Glutamatergic neuron (in vitro differentiated cells): ENCODE measurements around the gene HARS2. TPM values are rescaled to one million over a fixed set of nuclear protein-coding genes. Genes with fewer than 3 reads are reported as not detected.

Experiments
- DNase-seq: peaks from one replicate; pipeline ENCODE4 v3.0.0; 2022
- H3K27ac Mint-ChIP-seq: one replicate; pipeline ENCODE4 v1.8.0; 2020; ENCODE audit warnings: mild to moderate bottlenecking, mixed read lengths, inconsistent platforms; ENCODE audit not compliant: unreplicated experiment
- H3K27me3 Mint-ChIP-seq: one replicate; pipeline ENCODE4 v1.8.0; 2020; ENCODE audit warnings: mild to moderate bottlenecking, moderate library complexity, mixed read lengths, inconsistent platforms; ENCODE audit not compliant: unreplicated experiment
- H3K36me3 Mint-ChIP-seq: one replicate; pipeline ENCODE4 v1.8.0; 2020; ENCODE audit warnings: mild to moderate bottlenecking, mixed read lengths, inconsistent platforms; ENCODE audit not compliant: unreplicated experiment
- H3K4me1 Mint-ChIP-seq: one replicate; pipeline ENCODE4 v1.8.0; 2020; ENCODE audit warnings: mild to moderate bottlenecking, low read depth, mixed read lengths, inconsistent platforms; ENCODE audit not compliant: unreplicated experiment
- H3K4me3 Mint-ChIP-seq: one replicate; pipeline ENCODE4 v1.8.0; 2020; ENCODE audit warnings: mild to moderate bottlenecking, mixed read lengths, inconsistent platforms; ENCODE audit not compliant: unreplicated experiment
- H3K9me3 Mint-ChIP-seq: one replicate; pipeline ENCODE4 v1.8.0; 2020; ENCODE audit warnings: mild to moderate bottlenecking, moderate library complexity, mixed read lengths, inconsistent platforms; ENCODE audit not compliant: unreplicated experiment
- microRNA-seq: library from miRNA; unstranded; fragments of <30 nt; microRNA quantifications from one replicate; pipeline ENCODE4, GENCODE V29; 2020; ENCODE audit not compliant: unreplicated experiment
- total RNA-seq: library from RNA; stranded (reverse); fragmentation: NEBNext Ultra II Directional; extraction: Animal tissue kit (Norgen Biotek cat#: 25700); gene quantifications from one replicate; pipeline ENCODE4 v1.2.1, GENCODE V29; 2021; ENCODE audit not compliant: unreplicated experiment
- TF ChIP-seq, protein P1 (sequence below): fragments of 200-600 bp; sonication (generic); IDR thresholded peaks from one replicate; pipeline ENCODE4 v1.5.0; 2021; ENCODE audit not compliant: partially characterized antibody, unreplicated experiment

Gene HARS2
- total RNA-seq, 1 donor from 2014 or later = 56.7 TPM

DNA sequence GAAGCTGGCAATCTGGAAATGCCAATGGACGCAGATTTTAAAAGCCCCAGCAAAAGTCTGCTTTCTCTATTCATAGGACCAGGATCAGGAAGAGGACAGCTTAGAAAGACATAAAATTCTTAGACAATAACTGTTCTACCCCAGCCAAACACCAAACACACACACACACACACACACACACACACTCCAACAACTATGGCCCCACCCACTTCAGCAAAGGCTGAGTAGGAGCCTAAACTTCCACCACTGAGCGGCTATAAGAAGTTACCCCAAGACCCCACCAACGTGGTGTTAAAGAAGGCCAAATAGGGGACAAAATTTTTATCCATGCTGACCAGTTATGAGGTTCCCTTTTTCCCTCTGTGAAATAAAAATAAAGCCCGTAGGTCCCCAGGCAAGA is 41.8 kb downstream of the HARS2 start:
- H3K4me1 Mint-ChIP-seq = no peaks in the 10 kb centered on the region
- H3K36me3 Mint-ChIP-seq = no peaks in the 10 kb centered on the region
- H3K27me3 Mint-ChIP-seq = peaks cover 3% of the 10 kb centered on the region
- no peaks in the 10 kb centered on the region for H3K9me3 Mint-ChIP-seq
- TF ChIP-seq, protein P1, sequence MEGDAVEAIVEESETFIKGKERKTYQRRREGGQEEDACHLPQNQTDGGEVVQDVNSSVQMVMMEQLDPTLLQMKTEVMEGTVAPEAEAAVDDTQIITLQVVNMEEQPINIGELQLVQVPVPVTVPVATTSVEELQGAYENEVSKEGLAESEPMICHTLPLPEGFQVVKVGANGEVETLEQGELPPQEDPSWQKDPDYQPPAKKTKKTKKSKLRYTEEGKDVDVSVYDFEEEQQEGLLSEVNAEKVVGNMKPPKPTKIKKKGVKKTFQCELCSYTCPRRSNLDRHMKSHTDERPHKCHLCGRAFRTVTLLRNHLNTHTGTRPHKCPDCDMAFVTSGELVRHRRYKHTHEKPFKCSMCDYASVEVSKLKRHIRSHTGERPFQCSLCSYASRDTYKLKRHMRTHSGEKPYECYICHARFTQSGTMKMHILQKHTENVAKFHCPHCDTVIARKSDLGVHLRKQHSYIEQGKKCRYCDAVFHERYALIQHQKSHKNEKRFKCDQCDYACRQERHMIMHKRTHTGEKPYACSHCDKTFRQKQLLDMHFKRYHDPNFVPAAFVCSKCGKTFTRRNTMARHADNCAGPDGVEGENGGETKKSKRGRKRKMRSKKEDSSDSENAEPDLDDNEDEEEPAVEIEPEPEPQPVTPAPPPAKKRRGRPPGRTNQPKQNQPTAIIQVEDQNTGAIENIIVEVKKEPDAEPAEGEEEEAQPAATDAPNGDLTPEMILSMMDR = no peak
- no peak overlapping the region for H3K4me3 Mint-ChIP-seq
- no peak for DNase-seq
- H3K27ac Mint-ChIP-seq = no peak overlapping the region

DNA sequence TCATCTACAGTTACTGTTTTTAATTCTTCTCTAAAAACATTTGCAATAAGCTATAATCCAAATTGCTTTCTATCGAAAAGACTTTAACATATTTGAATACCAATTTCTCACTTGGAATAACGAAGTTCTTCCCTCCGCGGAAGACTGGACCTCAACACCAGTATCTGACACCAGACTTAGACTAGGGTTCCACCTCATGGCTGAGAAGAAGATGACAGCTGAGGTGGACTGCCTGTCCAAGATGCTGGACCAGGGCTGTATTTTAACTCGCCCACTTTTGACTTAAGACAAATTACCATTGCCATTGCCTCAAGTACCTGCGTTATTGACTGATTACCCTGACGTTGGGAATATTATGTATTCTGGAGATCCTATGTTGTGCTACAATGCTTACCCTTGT is 43.1 kb downstream of the HARS2 start:
- Mint-ChIP-seq H3K4me3 (no peak overlapping the region), H3K9me3 (no peaks in the 10 kb centered on the region), H3K27me3 (peaks cover 3% of the 10 kb centered on the region), H3K4me1 (no peaks in the 10 kb centered on the region), H3K36me3 (no peaks in the 10 kb centered on the region), H3K27ac (no peak overlapping the region)
- TF ChIP-seq, protein P1 = no peak
- DNase-seq = no peak

DNA sequence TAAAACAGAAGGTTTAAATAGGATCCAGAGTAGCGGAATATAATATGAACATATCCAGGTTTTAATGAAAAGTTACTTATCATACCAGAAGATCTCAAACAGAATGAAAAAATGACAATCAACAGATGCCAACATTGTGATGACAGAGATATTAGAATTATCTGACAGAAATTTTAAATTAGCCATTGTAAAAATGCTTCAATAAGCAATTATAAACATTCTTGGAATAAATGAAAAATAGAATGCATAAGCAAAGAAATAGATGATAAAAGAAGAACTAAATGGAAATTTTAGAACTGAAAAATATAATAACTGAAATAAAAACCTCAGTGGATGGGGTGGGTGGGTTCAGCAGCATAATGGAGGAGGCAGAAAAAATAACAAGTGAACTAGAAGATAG is 46.2 kb downstream of the HARS2 start:
- no peak overlapping the region for H3K27ac Mint-ChIP-seq
- no peaks in the 10 kb centered on the region for H3K9me3 Mint-ChIP-seq
- peaks cover 4% of the 10 kb centered on the region for H3K27me3 Mint-ChIP-seq
- H3K36me3 Mint-ChIP-seq = no peaks in the 10 kb centered on the region
- no peaks in the 10 kb centered on the region for H3K4me1 Mint-ChIP-seq
- TF ChIP-seq, protein P1 = no peak
- H3K4me3 Mint-ChIP-seq = no peak overlapping the region
- DNase-seq = no peak

DNA sequence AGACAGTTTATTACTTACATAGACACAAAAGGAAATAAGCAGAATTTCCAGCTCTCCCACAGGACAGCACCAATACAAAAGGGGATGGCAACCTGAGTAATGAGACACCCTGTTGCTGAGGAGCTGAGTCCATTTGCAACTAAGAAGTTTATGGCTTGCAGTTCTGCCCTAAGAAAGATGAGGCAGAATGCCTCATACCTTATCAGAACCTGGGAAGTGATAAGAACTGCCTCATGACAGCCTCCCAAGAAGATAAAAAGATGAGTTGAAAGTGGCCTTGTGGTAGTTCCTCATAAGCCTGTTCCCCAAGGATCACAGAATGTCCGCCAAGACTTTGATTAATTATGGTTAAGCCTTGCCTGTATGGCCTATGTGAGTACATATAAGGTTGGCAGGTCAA is 50.7 kb downstream of the HARS2 start:
- TF ChIP-seq, protein P1 = no peak
- H3K4me3 Mint-ChIP-seq = no peak overlapping the region
- peaks cover 2% of the 10 kb centered on the region for H3K9me3 Mint-ChIP-seq
- peaks cover 2% of the 10 kb centered on the region for H3K27me3 Mint-ChIP-seq
- no peak for DNase-seq
- H3K4me1 Mint-ChIP-seq = no peaks in the 10 kb centered on the region
- H3K27ac Mint-ChIP-seq = no peak overlapping the region
- no peaks in the 10 kb centered on the region for H3K36me3 Mint-ChIP-seq

Small RNA genes lying within 50 kb of the gene (microRNA-seq; reads per million reads assigned to microRNA genes)
- gene MIR3655 = 0.96 reads per million

Other genes with a start within 250 kb of the HARS2 start
- 7.0 TPM for gene EIF4EBP3, start 143.8 kb upstream of the HARS2 start, total RNA-seq
- 45.0 TPM for gene SRA1, start 134.0 kb upstream of the HARS2 start, total RNA-seq
- 103 TPM for gene APBB3, start 126.9 kb upstream of the HARS2 start, total RNA-seq
- gene SLC35A4, start 126.6 kb upstream of the HARS2 start, total RNA-seq = 50.7 TPM
- 0.64 TPM for gene CD14, start 58.3 kb upstream of the HARS2 start, total RNA-seq
- gene TMCO6, start 52.0 kb upstream of the HARS2 start, total RNA-seq = 12.5 TPM
- gene NDUFA2, start 43.8 kb upstream of the HARS2 start, total RNA-seq = 59.6 TPM
- gene IK, start 43.6 kb upstream of the HARS2 start, total RNA-seq = 87.9 TPM
- 31.5 TPM for gene WDR55, start 26.6 kb upstream of the HARS2 start, total RNA-seq
- gene DND1, start 17.9 kb upstream of the HARS2 start, total RNA-seq = 5.4 TPM
- 162 TPM for gene HARS1, start 85 bp upstream of the HARS2 start, total RNA-seq
- 71.3 TPM for gene ZMAT2, start 9.0 kb downstream of the HARS2 start, total RNA-seq
- gene PCDHA1, start 94.7 kb downstream of the HARS2 start, total RNA-seq = 0.69 TPM
- gene PCDHA2, start 103.4 kb downstream of the HARS2 start, total RNA-seq = 20.9 TPM
- 17.9 TPM for gene PCDHA3, start 109.6 kb downstream of the HARS2 start, total RNA-seq
- 29.7 TPM for gene PCDHA4, start 115.6 kb downstream of the HARS2 start, total RNA-seq
- gene PCDHA5, start 130.2 kb downstream of the HARS2 start, total RNA-seq = 11.8 TPM
- gene PCDHA6, start 136.5 kb downstream of the HARS2 start, total RNA-seq = 29.8 TPM
- gene PCDHA7, start 142.8 kb downstream of the HARS2 start, total RNA-seq = 22.9 TPM
- gene PCDHA8, start 149.7 kb downstream of the HARS2 start, total RNA-seq = 14.6 TPM
- gene PCDHA9, start 156.9 kb downstream of the HARS2 start, total RNA-seq = 18.9 TPM
- gene PCDHA10, start 164.4 kb downstream of the HARS2 start, total RNA-seq = 47.7 TPM
- 23.2 TPM for gene PCDHA11, start 177.5 kb downstream of the HARS2 start, total RNA-seq
- gene PCDHA12, start 183.9 kb downstream of the HARS2 start, total RNA-seq = 32.4 TPM
- 10.2 TPM for gene PCDHA13, start 190.7 kb downstream of the HARS2 start, total RNA-seq
- 25.2 TPM for gene PCDHAC1, start 234.8 kb downstream of the HARS2 start, total RNA-seq